ENCODE results near the gene SHC3. TPM values are rescaled to one million over a fixed set of nuclear protein-coding genes. Genes with fewer than 3 reads are reported as not detected.

The SHC3 gene
- total RNA-seq = 10 to 100 TPM; 16.0 to 56.7 (median 21.8) TPM
- 10 to 100 TPM in 1 of 3 donors, 1 to 10 TPM in 2; 5.6 to 10.9 (median 7.0) TPM for polyA plus RNA-seq
- long read RNA-seq, donor 1, full-length matches to known transcripts = 2 of 2 reads
- long read RNA-seq, donor 1, partial matches to known transcripts = 0 of 2 reads
- long read RNA-seq, donor 1, other reads (novel, unspliced or antisense) = 0 of 2 reads
- long read RNA-seq, donor 2 = 0 reads
- long read RNA-seq, donor 3 = 0 reads
- long read RNA-seq, donor 4, partial matches to known transcripts = 0 of 3 reads
- long read RNA-seq, donor 4, other reads (novel, unspliced or antisense) = 3 of 3 reads
- long read RNA-seq, donor 5, full-length matches to known transcripts = 11 of 23 reads
- long read RNA-seq, donor 5, partial matches to known transcripts = 0 of 23 reads
- long read RNA-seq, donor 5, other reads (novel, unspliced or antisense) = 12 of 23 reads
- long read RNA-seq, donor 6, partial matches to known transcripts = 3 of 9 reads
- long read RNA-seq, donor 6, other reads (novel, unspliced or antisense) = 6 of 9 reads
- long read RNA-seq, donor 7 = 0 reads
- long read RNA-seq, donor 8, full-length matches to known transcripts = 4 of 4 reads
- long read RNA-seq, donor 8, partial matches to known transcripts = 0 of 4 reads
- long read RNA-seq, donor 8, other reads (novel, unspliced or antisense) = 0 of 4 reads
- long read RNA-seq, donor 9 = 0 reads
- long read RNA-seq, donor 10 = 0 reads

GRCh38 chr9:89177944-89178829 lies at the start of gene SHC3:
SHC3 (minus strand) TSS chr9:89178818; CDS start chr9:89178460, 358 bp downstream.
- TF ChIP-seq CTCF (IDR thresholded peaks at IDR 0.05) (no peak), POLR2A (IDR thresholded peaks at IDR 0.05) (peak in 1 of 2 donors; percentile 56)
- H3K27me3 ChIP-seq = no peaks in the 10 kb centered on the region
- no peaks in the 10 kb centered on the region for H3K36me3 ChIP-seq (replicated peaks in 1 of 2)
- no peaks in the 10 kb centered on the region for H3K9me3 ChIP-seq (replicated peaks in 1 of 3)
- intact Hi-C loops (cut with DNase I) = no loop called here
- DNase-seq = peak in 3 of 7 donors; percentile 44 to 54 (median 51)
- peaks cover 8 to 39% of the 10 kb centered on the region in 2 donors for H3K4me1 ChIP-seq (replicated peaks in 1 of 2)
- H3K27ac ChIP-seq = peak within 1 kb of the TSS; percentile 9 to 96 (median 84)
- H3K4me3 ChIP-seq = peak within 1 kb of the TSS in 3 of 4 donors; percentile 9 to 71 (median 57)
- 1 to 4% (median 1%) methylated on average over 9 to 96 of the region's 96 CpGs for WGBS, 4 donors

GRCh38 chr9:89225991-89226471 lies 47.4 kb upstream of the SHC3 start:
- no peaks in the 10 kb centered on the region for H3K9me3 ChIP-seq (replicated peaks in 1 of 3)
- DNase-seq = peak in 2 of 7 donors; percentile 10 to 17
- H3K4me3 ChIP-seq = no peak overlapping the region
- no peak overlapping the region for H3K27ac ChIP-seq
- WGBS, 4 donors = 63 to 79% (median 66%) methylated on average over 3 to 5 of the region's 5 CpGs
- no peaks in the 10 kb centered on the region for H3K4me1 ChIP-seq (replicated peaks in 1 of 2)
- intact Hi-C loops (cut with DNase I) = no loop called here
- no peaks in the 10 kb centered on the region for H3K36me3 ChIP-seq (replicated peaks in 1 of 2)
- TF ChIP-seq CTCF (IDR thresholded peaks at IDR 0.05) (no peak), POLR2A (IDR thresholded peaks at IDR 0.05) (no peak)
- no peaks in the 10 kb centered on the region for H3K27me3 ChIP-seq

- no peak for DNase-seq
- TF ChIP-seq CTCF (IDR thresholded peaks at IDR 0.05) (no peak), POLR2A (IDR thresholded peaks at IDR 0.05) (no peak)
- intact Hi-C loops (cut with DNase I) = no loop called here
- WGBS, 4 donors = 67 to 73% (median 71%) methylated on average over 5 of the region's 5 CpGs
- Histone ChIP-seq H3K4me3 (no peak overlapping the region), H3K36me3 (replicated peaks in 1 of 2) (no peaks in the 10 kb centered on the region), H3K27ac (no peak overlapping the region), H3K9me3 (replicated peaks in 1 of 3) (no peaks in the 10 kb centered on the region), H3K4me1 (replicated peaks in 1 of 2) (no peaks in the 10 kb centered on the region), H3K27me3 (no peaks in the 10 kb centered on the region)
Observed at GRCh38 chr9:89225587-89225986, 47.0 kb upstream of the SHC3 start.
